ELF-1 (cell line): ENCODE results near the gene OR2AJ1.

ENCODE experiments used
- DNase-seq: peaks from one replicate; pipeline ENCODE4 v3.0.0-alpha.2; 2016; ENCODE audit warnings: low read depth, low spot score

OR2AJ1 gene

DNA sequence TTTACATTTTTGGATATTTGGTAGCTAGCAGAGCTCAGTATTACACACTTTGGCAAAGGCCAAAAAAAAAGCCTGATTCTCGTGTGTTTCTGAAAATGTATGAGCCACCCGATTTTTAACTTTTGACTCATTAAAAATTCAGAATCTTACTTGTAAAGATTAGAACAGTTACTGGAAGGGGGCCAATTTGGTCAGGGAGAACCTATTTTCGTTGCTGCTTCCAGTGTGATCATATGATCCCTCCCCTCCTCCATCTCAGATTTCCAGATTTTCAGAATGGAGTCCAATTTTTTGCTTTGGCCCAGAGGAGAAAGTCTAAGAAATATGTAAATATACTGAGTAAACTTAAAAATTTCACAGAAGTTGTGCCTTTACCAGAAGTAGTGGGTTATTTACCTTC, 37.1 kb downstream of the OR2AJ1 start:
- DNase-seq = no peak

DNA sequence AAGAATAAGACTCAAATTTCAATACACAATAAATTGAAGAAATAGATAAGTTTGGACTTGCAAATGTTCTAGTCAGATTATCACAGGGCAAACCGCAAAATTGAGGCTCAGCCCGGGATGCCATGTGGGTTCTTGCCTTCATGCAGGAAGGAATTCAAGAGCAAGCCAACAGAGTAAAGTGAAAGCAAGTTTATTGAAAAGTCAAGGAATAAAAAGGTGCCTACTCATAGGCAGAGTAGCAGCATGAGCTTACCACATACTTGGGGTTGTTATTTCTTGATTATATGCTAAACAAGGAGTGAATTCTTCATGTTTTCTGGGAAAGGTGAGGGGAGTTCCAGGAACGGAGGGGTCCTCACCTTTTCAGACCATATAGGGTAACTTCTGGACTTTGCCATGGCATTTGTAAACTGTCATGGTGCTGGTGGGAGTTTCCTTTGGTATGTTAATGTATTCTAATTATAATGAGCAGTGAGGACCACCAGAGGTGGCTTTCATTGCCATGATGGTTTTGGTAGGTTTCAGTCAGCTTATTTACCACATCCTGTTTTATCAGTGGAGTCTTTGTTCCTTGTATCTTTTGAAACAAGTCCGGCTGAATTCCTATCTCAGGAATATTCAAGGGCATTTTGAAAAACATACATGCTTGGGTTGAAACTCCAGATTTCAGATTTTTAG, 38.4 kb downstream of the OR2AJ1 start:
- DNase-seq = no peak

DNA sequence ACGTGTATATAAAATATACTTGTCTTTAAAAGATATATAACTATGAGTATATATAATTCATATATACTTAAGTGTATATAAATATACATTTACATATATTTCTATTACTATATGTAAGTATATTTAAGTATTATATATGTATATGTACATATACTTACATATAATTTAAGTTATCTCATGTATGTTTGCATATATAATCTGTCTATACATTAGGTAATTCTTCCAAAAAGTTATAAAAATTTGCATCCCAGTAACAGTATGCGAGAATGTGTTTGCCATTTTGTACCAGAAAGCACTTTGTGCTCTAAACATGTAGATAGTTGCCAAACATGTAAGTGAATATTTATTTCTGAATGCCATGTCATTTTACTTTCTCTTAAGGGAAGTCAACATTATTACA, 40.2 kb downstream of the OR2AJ1 start, which contains the start of gene OR2AK2:
OR2AK2 (plus strand) TSS at position 301 of the 400 bp plus-strand sequence. CDS start 144 bp downstream, outside the sequence.
- DNase-seq = no peak

DNA sequence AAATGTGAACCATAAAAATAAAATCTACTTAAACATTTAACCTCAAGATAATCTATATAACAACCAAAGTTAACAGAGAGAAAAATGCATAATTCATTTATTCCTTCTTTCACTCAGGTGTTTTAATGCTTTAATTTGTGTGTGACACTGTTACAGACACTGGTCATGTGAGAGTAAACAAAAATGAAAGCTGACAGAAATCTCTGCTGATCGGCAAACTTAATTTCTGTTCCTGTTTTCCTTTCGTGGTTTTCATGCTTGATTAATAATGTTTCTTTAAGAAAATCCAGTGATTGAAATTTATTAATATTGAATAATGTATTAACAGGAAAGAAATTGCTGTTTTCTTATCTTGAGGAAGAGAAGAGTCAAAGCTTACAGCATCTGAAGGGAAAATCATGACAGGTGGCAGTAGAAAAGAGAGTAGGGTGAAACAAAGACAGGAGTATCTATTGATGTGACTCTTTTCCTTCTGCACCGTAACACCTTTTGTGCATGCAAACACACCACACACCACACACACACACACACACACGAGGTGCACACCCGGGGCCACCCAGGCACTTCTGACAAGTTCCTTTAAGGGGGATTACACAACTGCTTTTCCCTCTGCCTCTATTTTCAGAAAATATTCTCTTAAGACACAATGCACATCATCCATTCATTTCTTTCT, 42.0 kb downstream of the OR2AJ1 start:
- DNase-seq = no peak
